Occipital lobe (tissue), 2 donors: ENCODE data around the gene RB1. TPM values are rescaled to one million over a fixed set of nuclear protein-coding genes. Genes with fewer than 3 reads are reported as not detected.

Experiments
- DNase-seq: peaks from one replicate; lab custom pipeline; 2025; lab: John Stamatoyannopoulos, UW
- total RNA-seq: library from RNA; depleted of rRNA; stranded (reverse); fragments of >200 nt; gene quantifications from one replicate; pipeline ENCODE4 v1.2.3, GENCODE V29; 2014

RB1 gene
- total RNA-seq, 1 donor from 2014 or later: 48.8 TPM

DNA sequence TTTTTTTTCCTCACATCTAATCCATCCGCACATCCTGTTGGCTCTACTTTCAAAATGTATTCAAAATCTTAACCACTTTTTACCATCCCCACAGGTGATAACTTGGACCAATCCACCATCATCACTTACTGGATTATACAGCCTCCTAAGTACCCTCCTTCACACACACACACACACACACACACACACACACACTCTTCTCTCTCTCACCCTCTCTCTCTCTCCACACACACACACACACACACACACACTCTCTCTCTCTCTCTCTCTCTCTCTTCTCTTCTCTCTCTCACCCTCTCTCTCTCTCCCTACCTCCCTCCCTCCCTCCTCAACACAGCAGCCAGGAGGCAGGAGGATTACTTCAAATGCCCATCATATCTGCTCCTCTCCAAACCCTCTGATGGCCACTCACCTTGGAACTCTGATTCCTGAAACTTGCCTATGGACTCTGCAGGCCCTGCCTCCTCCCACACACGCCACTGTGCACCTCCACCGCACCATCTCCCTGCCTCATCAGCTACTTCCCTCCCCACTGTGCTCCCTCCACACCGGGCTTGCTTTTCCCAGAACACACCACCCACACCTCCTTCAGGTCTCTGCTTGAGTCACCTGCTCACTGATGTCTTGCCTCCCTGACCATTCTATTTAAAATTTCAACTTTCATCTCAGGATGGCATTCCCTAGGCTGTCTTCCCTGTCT, 189.7 kb downstream of the RB1 start:
- DNase-seq: no peak

DNA sequence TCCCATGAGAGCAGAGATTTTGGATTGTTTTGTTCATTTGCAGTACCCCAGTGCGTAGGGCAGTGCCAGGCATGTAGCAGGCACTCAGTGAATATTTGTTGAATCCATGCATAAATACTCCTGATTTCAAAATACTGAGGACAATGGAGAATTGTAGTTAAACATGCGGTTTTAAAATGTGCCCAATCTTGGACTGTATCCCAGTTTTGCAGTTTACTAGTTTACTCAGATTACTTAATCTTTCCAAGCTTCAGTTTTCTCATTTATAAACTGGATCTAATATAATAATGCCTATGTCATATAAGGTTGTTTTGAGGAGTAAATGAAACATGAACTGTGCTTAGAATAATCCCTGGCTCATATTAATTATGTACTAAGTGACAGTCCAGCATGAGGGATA, 190.3 kb downstream of the RB1 start:
- DNase-seq: no peak

DNA sequence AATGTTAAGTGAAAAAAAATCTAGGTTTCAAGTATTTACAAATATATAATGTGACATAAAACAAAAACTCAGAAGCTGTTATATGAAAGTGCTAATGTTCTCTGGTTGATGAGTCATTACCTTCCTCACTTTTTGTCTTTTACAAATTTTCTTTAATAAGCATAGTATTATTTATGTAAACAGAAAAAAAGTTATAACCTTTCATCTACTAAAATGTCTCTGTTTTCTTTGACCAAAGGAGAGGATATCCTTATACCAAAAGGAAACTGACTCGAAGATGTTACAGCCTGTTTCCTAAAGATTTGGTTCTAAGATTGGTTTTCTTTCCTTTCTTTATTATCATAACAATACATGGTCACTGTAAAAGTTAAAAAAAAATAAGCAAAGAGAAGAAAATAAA, 191.3 kb downstream of the RB1 start:
- DNase-seq: no peak

GRCh38 chr13:48496271-48497161, 193.0 kb downstream of the RB1 start:
- DNase-seq: no peak

GRCh38 chr13:48497669-48498068, 194.1 kb downstream of the RB1 start:
- no peak for DNase-seq

GRCh38 chr13:48500652-48501197, 197.2 kb downstream of the RB1 start:
- DNase-seq: peak; percentile 20

- no peak for DNase-seq
These were observed 198.2 kb downstream of the RB1 start for GRCh38 chr13:48501705-48502104.

DNA sequence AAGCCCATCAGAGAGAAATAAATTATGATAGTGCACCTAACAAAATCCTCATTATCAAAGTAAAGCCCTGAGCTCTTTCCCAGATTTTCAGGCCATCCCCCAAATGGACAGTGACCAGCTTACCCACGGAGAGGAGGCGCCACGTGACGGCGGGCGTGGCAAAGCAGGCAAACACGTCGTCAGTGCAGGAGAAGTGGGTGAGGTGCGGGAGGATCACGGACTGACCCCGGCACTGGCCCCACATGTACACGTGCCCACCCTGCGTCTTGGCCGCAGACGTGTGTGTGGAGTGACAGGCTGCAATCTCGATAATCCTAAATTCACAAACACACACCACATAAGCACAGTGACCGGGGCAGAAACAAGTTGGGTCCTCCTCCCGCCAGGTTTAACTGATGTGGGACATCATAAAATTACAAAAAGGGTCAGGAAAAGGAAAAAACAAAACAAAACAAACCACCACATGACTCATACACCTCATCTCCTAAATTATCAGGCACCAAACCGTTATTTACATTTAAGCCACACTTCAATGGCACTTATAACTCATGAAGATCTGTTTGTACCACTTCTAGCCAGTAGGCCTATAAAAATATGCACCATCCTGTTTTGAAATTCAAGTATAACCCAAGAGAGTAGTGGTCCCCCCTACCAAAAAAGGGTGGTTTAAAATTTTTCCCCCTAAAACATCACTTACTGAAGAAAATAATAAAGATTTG, 199.2 kb downstream of the RB1 start:
- DNase-seq: no peak

GRCh38 chr13:48504606-48505005, 201.1 kb downstream of the RB1 start:
- no peak for DNase-seq

GRCh38 chr13:48505012-48505411, 201.5 kb downstream of the RB1 start:
- no peak for DNase-seq

DNA sequence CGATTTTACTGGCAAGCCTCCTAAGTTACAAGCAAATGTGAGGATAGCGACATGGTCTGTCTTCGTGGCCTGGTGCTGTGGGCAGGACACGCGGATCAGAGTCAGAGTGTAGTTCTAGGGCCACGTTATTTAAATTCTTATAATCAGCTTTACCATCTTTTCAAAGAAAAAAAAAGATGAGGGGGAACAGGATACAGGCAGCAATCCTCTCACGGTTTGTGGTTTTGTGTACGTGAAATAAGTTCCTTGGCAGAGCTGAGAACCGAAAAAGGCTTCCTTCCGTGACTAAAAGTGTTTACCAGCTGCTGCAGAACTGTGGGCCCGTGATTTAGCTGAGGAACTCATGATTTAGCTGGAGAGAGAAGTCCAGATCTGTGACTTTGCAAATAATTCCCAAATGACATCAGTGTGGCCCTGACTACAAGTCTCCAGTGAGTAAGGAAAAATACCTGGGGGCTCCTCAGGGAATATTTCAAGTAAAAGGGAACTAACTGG, 202.1 kb downstream of the RB1 start:
- DNase-seq: peak; percentile 28

DNA sequence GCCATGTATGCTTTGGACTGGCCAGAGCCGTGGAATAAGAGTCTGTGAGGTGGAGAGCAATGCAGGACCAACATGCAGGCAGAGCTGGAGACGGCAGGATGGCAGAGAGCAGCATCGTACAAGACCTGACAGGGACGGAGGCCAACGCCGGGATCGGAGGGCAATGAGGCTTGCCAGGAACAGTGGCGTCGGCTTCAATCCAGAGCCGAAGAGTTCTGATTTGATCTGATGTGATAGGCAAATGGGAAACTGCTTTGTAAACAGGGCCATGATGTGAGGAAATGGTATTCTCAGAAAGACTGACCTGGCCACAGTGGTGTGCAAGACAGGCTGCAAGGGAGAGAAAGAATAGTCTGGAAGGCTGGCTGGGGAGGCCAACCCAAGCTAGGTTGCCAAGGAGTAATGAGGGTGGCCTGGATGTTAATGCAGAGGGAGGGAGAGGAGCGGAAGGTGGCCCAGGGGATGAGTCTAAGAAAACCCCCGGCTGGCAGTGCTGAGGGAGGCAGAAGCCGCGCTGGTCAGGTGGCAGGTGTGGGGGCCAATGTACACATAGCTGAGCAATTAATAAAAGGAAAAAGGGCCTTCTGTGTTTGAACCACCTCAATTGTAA, 202.6 kb downstream of the RB1 start:
- no peak for DNase-seq

DNA sequence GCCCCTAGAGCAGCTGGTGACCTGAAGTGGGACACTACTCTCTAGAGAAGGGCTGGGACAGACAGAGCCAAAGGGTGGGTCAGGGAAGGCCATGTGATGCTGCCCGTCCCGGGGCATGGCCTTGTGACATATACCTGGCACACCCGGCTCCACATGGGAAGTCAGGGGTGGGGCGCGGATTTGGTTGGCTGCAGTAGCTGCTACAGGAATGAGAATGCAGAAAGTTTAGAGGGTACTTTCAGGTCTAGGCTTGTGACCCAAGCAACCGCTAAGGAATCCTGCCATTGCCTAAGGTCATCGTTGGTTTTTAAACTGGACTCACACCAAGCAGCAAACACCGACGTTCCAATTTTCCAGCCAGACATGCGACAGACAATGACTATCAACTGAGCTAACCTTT, 203.5 kb downstream of the RB1 start:
- DNase-seq: no peak

GRCh38 chr13:48508011-48508410, 204.5 kb downstream of the RB1 start:
- no peak for DNase-seq

DNA sequence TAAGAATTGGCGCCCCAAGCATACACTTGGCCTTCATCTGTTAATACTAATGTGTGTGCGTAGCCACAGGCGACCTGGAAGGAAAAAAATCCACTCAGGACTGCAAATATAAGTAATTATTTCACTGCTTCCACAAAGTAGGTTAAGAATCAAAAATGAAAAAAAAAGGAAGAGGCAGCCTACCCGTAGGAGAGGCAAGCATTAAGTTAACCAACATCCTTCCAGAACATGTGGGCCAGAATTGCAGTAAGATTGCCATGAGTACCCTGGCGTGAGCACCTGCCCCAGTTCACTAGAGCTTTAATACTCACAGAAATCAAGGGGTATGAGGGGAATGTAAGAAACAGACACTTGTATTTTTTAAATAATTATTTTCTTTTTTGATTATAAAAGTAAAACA, 207.1 kb downstream of the RB1 start:
- DNase-seq: no peak

DNA sequence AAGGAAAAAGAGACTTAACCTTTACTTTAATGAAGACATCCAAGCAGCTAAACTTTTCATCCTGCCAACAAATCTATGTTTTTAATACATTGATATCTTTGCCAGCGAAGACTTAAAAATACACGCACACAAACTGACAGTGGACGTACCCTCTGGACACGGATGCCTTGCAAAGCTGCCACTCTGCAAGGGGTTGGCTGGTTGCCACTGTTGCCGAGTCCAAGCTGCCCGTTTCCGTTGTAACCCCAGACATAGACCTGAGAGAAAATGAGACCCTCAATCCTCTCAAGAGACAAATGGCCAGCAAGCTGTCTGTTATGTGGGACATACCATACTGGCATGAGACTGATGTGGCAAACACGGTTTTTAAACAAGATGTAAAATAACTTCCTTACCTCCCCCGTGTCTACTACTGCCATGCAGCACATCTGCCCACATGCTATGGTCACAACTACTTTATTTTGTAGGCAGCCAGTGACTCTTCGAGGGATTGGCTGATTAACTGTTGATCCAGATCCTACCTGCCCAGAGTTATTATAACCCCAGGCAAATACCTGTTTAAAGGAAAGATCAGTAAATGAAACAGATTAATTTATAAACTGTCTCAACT, 208.2 kb downstream of the RB1 start:
- DNase-seq: no peak

DNA sequence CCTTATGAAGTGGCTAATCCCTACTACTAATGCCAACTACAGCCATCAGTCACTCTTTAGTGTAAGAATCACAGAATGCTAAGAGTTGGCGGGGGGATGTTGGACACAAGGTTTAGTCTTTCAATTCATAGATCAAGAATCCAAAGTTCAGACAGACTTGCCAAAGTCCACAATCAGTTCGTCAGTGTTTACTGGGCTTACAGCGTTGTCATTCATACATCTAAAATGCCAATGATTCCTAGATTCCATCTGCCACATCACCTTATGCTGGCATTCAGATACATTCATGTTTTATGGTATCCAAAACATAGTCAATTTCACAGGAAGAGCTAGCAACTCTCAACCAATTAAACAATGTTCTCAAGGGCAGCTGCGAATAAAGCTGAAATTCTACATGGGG, 211.2 kb downstream of the RB1 start:
- no peak for DNase-seq

DNA sequence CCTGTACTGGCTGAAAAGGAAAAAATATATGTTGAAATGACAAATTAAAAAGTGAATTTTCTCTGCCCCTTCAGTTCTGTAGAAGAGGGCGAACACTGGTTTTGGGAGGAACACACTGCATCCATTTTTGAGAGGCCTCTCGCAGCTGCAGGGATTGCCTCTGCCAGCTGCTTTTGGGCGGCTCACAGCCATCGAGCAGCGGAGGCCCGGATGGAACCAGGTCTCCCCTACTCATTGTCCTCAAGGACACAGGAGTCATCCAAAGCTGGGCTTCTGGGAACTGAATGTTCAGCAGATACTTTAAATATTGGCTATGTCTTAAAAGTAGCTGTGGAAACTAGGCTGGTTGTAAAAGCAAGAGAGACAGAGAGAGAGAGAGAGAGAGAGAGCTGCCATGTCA, 212.2 kb downstream of the RB1 start:
- DNase-seq: no peak

DNA sequence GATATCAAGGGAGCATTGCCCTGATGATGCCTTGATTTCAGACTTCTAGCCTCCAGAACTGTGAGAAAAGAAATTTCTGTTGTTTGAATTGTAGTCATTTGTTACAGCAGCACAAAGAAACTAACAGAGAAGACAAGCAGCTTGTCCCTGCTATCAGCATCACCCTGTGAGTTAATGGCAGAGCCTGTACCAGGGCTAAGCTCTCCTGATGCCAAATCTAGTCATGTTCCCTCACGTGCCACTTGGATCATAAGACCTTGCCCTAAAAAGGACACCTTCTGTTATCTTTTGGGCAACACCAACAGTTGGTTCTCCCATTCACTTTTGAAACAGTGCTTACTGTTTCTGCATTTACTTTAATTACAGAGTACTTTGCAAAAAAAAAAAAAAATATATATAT, 214.5 kb downstream of the RB1 start:
- DNase-seq: no peak

DNA sequence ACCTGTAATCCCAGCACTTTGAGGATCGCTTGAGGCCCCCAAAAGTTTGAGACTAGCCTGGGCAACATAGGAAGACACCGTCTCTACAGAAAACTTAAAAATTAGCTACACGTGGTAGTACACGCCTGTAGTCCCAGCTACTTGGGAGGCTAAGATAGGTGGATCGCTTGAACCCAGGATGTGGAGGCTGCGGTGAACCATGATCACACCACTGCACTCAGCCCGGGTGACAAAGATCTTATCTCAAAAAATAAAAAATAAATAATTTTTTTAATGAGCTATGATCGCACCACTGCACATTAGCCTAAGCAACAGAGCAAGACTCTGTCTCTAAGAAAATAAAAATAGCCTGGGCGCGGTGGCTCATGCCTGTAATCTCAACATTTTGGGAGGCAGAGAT, 222.7 kb downstream of the RB1 start:
- no peak for DNase-seq

GRCh38 chr13:48527955-48528354, 224.4 kb downstream of the RB1 start:
- no peak for DNase-seq
